Suppressor macrophage treated with lipopolysaccharide for 1 hour (primary cell): ENCODE results near the gene SMYD2.

ENCODE experiments used
- DNase-seq, 3 donors: peaks; one replicate each; pipeline ENCODE4 v3.0.0-alpha.2; 2020 to 2022

SMYD2 gene

DNA sequence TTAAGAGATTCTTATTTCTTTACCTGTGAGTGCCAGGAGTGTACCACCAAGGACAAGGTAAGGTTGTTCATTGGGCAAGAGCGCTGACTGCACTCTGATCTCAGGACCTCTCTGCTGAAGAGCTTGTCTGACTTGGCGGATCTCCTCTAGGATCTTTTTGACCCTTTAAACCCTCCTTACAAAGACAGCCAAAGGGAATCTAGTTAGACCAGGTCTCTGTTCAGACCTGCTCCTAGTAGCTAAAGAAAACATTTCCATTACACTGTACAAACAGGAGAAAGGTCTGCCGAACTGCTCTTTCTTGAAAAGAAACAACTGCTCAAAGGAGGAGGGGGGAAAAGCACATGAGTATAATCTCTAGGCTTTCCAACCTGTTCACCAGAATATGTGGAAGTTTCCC lies 49.3 kb downstream of the SMYD2 start:
- no peak for DNase-seq

DNA sequence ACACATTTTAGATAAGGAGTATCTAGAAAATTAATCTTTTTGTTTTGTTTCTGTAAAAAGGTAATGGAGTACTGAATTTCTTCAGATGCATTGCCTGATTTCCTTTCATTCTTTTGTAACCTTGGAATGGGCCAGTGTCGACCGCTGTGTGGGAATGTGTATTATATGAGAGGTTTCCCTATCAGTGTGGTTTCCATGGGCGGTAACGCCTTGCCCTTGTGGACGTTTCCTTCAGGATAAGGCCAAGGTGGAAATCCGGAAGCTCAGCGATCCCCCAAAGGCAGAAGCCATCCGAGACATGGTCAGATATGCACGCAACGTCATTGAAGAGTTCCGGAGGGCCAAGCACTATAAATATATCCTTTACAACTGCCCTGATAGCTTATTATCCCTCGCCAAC lies 49.8 kb downstream of the SMYD2 start:
- DNase-seq = no peak

DNA sequence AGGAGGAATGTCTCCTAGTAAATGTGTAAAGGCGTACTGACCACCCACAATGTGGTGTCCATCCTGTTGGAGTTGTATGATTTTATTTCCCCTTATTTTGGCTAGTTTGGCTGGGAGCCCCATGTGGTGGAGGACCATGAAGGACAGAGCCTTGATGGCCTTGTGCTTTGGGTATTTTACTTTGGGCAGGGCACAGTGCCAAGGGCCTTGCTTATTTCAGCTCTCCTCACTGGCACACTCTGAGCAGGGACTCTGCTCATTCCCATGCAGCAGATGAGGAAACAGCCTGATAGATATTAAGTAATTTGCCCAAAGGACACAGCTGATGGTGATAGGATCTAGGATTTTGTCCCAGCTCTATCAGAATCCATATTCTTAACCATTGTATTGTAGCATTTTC lies 50.2 kb downstream of the SMYD2 start:
- no peak for DNase-seq

DNA sequence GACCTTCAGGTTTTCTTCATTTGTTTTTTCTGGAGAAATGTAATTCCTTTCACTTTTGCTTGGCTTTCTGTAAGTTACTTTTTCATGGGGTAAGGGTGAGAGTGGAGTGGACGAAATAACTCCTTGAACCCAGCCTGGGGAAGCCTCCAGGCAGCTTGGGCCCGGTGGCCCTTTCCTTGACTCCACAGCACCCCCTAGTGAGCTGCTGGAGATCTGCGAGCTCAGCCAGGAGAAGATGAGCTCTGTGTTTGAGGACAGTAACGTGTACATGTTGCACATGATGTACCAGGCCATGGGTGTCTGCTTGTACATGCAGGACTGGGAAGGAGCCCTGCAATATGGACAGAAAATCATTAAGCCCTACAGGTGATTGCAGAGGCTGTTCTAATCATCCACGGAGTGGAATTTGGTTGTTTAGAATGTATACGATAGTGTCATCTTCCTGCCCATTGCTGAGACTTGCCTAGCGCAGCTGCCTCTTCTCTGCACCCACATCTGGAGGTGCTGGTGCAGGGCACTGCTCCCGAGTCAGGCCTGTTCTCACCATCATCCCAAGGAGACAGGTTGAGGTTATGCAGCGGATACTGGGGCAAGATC lies 51.0 kb downstream of the SMYD2 start:
- DNase-seq = peak; percentile 59 to 77 (median 70)

DNA sequence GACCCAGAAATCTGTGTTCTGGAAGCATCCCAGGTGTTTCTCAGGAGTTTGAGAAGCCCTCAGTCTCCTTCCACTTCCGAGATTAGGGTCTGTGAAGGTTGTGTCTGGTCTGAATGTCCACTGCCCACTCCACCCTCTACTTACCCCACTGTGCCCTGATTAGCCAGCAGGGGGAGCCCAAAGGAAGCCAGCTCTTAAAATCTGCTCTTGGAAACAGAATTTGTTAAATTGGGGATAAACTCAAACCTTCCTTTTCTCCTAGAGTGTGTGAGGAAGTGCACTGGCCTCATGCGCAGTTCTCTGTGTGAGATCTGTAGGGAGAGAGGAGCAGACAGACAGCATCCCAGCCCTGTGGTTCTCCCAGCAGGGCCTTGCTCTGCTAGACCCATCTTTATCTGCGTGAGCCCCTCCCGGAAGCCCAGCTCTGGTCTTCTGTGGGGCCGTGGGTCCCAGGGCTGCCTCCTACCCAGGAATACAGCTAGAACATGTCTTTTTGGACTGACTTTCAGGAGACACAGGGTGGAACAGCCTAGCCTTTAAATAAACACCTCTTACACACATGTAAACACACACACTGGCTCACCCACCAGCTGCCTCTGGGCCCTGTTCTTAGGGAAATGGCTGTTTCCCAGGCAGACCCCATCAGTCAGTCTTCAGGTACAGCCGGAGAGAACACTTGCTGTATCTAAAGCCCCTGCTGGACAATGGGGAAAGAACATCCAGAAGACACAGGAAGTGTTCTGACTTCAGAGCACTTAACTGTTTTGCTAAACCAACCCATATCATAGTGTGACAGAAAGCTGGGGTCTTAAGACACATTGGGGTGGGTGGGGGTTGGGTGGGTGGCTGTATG lies 52.2 kb downstream of the SMYD2 start:
- DNase-seq = peak; percentile 47 to 61 (median 53)

DNA sequence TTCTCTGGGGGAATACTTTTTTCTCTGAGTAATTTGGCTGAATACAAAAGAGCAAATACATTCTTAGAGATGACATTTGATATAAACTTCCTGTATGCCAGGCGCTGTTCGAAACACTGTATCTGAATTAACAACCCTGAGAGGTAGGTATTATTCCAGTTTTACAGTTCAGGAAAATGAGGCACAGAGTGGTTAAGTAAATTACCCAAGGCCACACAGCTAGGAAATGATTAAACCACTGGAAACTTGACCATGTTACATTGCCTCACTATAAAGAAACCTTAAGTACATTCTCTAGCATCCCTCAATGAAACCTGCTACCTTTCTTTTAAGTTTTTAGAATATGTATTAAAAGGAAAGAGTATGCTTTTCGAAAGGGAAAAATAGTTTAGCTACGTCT lies 54.6 kb downstream of the SMYD2 start:
- DNase-seq = no peak

DNA sequence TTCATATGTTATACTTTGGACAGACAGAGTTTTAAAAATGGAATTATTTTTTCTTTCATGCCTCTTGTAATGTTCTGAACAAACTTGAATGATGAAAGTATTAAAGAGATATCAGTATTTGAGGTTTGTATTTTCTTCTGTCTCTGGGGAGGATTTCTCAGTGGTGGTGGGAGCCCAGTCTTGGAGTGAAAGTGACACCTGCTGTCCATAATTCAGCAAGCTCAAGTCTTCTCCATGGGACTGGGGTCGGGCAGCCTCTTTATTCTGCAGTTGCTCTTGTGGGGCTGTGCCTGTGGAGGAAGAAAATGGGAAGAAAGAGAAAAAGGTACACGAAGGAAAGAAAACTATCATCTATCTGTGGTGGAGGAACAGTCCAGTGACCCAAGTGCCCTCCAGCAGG lies 56.1 kb downstream of the SMYD2 start:
- DNase-seq = no peak

DNA sequence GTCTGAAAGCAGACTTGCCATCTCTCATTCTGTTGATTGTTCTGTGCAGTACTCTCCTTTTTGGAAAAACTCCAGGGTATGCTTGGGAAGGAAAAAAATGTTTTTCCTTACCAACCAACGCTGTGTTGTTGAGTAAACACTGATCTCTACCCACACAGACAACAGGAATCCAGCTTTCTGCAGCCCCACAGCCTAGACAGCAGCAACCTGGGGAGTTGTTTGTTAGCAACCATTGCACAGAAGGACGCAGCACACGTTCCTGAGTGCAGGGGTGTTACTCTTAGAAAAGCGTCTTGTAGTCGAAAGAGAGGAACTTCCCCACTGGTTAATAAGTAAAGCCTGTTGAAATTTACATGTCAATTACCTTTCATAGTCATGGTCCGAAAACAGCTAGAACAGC lies 56.6 kb downstream of the SMYD2 start:
- DNase-seq = no peak

DNA sequence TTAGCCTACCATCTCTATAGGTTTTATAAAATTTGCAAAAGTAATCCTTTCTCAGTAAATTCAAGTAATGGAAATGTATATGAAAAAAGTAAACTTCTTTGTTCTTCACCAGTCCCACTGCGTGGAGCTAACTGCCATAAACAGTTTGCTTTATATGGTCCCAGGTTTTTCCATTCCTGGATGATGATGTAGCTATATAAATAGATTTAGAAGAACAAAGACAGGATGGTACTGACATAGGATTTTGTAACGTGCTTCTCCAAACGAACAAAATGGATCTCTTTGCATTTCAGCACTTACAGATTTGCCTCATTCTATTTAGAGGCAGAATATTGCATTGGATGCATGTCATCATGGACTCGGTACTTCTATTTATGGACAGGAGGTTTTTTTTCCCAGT lies 57.3 kb downstream of the SMYD2 start:
- no peak for DNase-seq

DNA sequence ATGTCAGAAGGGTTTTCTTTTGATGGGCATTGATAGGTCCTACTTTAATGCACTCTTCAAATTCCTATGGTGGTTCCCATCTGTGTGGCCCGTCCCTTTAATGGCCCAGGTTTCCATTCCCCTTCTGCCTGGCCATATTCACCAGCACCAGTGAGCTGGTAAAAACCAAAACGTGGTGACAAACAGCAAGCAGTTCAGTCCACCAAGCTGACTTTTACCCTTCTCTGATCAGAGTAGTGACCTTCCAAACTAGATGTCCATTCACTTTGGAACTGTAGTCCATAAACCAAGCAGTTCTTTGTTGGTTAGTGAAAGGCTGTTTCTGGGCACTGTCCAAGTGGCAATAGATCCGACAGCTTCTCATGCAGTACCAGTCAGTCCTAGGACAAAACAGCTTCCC lies 60.5 kb downstream of the SMYD2 start:
- no peak for DNase-seq

DNA sequence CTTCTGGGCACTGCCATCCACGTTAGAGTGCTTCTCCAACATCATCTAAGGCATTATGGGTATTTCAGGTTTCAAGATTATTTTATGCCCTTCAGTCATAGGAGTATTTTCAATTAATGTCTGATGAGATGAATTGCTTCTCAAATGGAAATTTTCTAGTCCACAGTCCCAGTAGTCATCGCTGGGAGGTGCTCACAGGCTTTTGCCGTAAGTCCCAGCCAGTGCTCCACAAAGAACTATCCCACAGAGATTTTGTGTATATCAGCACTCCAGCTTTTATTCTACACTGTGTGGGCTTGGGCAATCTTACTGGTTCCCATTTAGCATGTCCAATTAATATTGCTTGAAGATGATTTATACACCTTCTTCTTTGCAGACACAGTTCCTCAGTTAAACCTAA lies 61.0 kb downstream of the SMYD2 start:
- no peak for DNase-seq

DNA sequence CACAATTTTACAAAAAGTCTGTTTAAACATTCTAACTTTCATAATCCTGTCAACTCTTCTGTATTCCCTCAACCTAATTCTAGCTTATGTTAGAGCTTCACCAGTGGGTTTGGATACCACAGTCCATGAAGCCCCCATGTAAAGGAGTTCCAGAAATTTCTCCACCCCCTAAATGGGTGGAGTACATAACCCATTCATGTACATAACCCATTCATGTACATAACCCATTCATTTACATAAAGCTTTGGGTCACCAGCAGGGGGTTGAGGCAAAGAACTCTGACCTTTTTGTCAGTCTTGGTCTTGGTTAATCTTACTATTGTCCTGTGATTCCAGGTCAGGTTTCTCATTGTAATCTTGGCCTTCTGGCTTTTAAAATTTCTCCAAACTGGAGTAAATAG lies 61.6 kb downstream of the SMYD2 start:
- no peak for DNase-seq

DNA sequence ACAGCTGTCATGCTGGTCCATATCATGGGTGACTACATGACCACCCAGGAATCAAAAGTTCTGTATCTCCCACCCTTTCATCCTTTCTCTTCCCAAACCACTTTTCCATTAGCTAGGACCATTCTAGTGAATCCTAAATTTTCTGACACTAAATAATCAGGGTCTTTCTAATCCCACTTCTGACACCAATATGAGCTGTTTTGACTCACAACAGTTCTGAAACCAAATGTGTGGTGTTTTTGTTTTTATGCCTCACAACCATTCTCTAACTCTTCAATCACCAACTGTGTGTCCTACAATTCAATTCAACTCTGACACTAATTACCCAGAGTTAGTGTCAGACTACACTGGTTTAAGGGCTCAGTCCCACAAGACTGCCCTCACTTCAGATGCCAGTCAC lies 63.9 kb downstream of the SMYD2 start:
- no peak for DNase-seq

DNA sequence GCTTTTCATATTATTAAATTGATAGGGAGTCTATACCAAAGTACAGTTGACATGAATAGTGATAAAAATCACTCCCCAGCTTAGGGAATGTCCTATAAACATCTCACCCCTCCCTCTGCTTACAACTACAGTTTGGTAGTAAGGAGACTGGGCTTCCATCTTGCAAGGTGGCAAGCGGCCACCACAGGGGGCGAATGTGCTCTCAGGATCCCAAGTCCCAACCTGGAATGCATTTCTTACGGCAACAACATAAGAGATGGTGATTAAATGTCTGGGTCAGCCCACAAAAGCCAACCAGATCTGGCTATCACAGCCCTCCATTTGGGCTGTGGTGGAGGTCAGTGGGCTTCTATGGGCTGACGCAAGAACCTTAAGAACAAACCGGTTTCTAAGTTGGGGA lies 68.0 kb downstream of the SMYD2 start:
- DNase-seq = no peak

DNA sequence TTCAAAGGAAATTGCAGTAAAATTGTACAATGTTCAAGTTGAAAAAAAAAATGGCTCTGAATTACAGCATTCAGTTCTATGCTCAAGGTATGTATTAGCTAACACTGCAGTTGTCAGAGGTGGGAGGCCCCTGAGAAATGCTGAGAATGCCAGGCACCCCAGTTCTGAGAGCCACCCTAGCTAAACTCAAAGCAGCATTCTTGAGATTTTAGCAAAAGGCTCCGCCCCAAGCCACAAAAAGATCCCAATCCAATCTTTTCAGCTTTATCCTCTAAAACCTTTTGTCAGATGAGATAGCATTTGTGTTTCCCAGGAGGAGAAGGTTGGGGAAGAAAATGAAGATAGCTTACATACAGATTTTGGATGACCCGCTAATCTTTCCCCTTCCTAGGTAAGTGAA lies 68.8 kb downstream of the SMYD2 start:
- DNase-seq = no peak

DNA sequence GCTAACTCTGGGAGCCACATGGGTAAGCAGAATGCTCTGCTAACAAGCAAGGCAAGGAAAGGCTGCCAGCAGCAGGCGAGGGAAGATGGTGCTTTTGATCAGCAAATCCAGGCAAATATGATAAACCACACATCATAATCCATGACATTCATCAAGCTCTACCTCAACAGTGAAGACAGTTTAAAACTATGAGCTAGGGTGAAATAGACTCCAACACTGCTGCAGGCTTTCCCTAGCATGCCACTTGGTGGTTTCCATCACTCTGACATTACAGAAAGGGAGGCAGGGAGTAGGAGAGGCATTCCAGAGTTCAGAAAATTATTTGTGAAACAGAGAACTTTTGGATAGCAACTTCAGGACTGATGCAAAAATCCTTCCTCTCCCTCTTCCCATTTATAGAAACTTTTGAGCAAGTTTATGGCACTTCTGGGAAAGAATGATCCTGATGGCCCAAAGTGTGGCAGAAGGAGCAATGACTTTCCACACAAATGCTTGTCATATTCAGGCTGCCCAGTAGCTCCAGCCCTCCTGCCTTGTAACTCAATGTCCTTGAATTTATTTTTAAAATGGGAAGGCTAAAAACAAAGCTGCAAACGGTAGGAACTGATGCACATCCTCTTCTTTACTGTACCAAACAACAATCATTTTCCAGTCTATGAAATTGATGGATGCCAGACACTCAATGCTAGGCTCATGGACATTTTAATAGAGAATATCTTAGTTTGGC lies 70.8 kb downstream of the SMYD2 start:
- DNase-seq = no peak

DNA sequence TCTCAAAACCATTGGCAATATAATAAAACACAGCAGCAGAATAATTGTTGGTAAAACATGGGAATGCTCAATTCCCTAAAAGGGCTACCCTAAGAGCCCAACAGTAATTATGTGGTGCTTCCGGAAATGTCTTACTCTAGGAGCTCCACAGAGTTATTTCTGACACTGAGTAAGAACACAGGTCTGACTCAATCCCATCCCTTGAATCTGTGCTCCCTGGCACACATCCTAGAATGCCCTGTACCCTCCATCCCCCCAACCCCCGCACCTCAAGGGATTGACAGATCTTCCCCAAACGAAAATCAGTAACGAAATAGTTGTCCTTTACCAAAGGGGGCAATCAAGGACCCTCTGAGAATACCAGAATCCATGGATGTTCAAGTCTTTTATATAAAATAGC lies 71.9 kb downstream of the SMYD2 start:
- no peak for DNase-seq

DNA sequence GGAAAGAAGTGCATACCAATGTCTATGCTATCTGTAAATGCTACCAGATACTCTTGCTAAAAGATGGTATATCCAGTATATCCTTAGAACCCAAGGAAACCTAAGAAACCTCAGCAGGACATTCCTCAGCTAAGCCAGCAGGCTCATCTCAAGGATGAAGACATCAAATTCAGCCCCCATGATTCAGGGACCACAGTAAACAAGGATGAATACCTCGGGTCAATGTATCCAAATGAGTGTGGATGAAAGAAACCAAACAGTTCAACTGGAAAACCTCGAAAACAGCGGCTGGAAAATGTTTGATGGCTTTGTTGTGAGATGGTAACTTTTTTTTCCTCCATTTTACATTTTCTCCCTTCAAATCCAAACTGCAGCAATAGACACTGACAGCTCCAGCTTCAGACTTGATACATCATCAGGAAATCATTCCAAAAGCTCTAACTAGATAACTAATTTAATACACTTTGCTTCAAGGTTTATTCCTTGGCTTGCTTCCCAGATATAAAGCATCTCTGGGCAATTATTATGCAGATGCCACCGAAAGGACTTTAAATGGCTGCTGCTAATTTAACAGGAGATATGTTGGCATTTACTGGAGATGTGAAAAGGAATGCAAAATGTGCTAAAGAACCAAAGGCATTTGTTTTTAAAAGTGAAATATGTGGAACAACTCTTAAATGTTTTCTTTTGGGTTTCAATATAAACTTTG lies 73.6 kb downstream of the SMYD2 start:
- DNase-seq = no peak

DNA sequence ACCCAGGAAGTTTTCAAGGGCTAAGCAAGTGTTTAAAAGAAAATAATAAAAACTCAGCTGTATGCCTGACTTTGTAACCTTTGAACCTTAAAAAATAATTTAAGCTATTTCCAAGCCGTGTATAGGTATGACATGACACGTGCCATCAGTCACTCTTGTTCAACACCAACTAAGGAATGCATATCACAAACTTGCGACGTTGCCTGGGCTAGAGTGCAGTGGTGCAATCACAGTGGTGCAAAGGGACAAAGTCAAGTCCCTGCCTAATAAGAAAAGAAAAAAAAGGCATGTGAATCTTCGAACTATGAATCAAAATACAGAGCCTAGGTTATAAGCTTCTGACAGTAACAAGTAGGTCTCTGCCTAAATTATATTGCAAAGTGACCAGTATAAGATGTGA lies 79.2 kb downstream of the SMYD2 start:
- DNase-seq = no peak

DNA sequence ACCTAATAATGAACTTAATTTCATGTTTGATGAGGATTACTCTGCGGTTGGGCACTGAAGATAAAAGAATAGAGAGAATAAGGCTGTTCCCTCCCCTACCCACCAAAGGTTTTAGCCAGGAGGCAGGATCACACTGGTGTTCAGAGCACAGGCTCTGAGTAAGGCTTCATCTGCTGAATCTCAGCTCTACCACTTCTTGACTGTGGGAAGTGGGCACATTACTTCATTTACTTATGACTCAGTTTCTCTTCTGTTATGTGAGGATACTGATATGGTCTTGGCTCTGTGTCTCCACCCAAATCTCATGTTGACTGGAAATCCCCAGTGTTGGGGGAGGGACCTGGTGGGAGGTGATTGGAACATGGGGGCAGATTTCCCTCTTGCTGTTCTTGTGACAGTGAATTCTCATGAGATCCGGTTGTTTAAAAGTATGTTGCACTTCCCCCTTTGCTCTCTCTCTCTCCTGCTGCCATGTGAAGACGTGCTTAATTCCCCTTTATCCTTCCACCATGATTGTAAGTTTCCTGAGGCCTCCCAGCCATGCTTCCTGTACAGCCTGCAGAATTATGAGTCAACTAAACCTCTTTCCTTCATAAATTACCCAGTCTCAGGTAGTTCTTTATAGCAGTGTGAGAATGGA lies 79.7 kb downstream of the SMYD2 start:
- DNase-seq = peak in 1 of 3 donors; percentile 20

DNA sequence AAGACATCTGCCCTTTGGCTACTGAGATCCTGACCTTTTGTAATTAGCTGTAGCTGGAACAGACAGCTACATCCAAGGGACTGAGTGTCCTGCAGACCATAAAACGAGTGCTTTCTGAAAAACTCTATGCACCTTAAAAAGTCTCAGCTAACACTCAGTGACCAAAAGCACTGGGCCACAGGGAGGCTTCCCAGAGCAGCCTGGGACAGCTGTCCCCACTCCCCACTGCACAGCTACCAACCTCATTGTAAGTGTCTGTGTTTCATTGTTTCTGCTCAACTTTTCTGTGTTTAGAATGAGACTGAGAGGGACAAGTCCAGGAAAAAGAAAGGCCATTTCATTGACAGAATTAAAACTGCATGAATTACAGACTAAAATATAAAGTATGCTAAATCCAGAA lies 80.7 kb downstream of the SMYD2 start:
- DNase-seq = no peak

DNA sequence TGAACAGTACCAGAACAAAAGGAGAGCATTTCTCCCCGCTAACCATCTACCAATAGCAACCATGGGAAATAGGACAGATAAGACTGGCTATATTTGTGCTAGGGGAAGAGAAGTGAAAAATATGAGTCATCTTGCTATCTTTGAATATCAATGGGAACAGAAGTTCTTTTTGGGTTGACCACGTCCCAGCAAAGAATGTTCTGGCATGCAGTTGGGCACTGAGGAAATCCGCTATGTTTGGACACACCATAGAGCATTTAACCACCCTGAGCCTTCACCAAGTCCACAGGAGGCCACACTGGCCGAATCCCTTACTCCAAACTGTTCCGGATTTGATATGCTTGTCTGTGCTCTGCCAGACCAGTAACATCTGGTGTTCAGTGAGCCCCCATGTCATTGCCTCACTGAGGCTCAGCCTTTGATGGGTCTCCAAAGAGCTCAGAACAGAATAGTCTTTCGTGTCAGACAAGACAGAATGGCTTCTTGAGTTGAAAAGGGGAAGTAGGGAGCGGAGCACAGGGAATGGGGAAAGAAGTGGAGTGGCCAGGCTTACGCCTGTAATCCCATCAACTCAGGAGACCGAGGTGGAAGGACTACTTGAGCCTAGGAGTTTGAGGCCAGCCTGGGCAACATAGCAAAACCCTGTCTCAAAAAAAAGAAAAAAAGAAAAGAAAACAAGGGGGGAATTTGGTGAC lies 81.4 kb downstream of the SMYD2 start:
- peak; percentile 39 to 60 (median 59) for DNase-seq
